GM13976 (cell line): ENCODE measurements around the gene DNAJC18.

Experiments
- DNase-seq: peaks from one replicate; pipeline ENCODE4 v3.0.0; 2012; ENCODE audit warnings: low spot score
- in situ Hi-C: fragments of 300-500 bp; cut with MboI; formaldehyde crosslinking; loops from one replicate; pipeline ENCODE4 v1.12.0; 2022; ENCODE audit warnings: low sequenced_read_pairs, mixed read lengths, inconsistent platforms; ENCODE audit not compliant: unreplicated experiment
- TF ChIP-seq, protein P1 (sequence below): IDR thresholded peaks from 2 replicates; pipeline ENCODE4 v1.5.1; 2012; ENCODE audit warnings: borderline replicate concordance, mild to moderate bottlenecking; ENCODE audit not compliant: insufficient read depth; ENCODE audit errors: extremely low read depth, missing control alignments, control extremely low read depth

DNAJC18 gene

DNA sequence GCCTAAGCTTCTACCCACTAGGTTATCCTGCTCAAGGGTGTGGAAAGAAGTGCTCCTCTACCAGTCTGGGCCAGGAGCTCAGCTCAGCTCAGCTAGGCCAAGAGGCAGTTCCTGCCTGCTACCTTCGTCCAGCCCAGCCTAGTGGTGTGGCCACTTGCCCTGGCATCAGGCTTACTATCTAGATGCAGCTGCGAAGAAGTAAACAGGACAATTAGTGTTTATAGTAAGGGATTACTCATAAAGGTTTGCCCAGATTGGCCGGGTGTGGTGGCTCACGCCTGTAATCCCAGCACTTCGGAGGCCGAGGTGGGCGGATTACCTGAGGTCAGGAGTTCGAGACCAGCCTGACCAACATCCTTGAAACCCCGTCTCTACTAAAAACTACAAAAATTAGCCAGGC is 22.7 kb downstream of the DNAJC18 start:
- TF ChIP-seq, protein P1, sequence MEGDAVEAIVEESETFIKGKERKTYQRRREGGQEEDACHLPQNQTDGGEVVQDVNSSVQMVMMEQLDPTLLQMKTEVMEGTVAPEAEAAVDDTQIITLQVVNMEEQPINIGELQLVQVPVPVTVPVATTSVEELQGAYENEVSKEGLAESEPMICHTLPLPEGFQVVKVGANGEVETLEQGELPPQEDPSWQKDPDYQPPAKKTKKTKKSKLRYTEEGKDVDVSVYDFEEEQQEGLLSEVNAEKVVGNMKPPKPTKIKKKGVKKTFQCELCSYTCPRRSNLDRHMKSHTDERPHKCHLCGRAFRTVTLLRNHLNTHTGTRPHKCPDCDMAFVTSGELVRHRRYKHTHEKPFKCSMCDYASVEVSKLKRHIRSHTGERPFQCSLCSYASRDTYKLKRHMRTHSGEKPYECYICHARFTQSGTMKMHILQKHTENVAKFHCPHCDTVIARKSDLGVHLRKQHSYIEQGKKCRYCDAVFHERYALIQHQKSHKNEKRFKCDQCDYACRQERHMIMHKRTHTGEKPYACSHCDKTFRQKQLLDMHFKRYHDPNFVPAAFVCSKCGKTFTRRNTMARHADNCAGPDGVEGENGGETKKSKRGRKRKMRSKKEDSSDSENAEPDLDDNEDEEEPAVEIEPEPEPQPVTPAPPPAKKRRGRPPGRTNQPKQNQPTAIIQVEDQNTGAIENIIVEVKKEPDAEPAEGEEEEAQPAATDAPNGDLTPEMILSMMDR = no peak
- in situ Hi-C loops = loop anchor here (25.0 kb wide), 1 partner anchor 346 kb away; no protein-coding TSS in a partner anchor
- DNase-seq = no peak

DNA sequence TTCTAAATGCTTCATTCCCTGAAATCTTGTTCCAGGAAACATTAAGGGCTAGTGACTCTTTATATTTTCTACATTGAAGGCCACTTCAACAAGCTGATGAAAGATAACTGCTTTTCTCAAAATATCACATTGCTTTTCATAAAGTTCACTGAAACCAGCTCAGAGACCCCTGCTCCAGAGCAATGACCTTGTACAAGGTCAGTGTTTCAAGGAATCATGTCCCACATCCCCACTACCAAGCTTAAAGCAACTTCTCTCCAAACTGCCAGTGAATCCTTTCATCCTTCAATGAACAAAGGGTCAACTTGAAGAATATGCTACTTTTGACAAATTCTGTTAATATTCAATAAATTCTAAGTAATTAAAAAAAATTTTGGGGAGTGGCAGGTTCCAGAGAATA is 23.5 kb downstream of the DNAJC18 start:
- in situ Hi-C loops = loop anchor here (25.0 kb wide), 1 partner anchor 346 kb away; no protein-coding TSS in a partner anchor
- TF ChIP-seq, protein P1 = no peak
- DNase-seq = no peak

DNA sequence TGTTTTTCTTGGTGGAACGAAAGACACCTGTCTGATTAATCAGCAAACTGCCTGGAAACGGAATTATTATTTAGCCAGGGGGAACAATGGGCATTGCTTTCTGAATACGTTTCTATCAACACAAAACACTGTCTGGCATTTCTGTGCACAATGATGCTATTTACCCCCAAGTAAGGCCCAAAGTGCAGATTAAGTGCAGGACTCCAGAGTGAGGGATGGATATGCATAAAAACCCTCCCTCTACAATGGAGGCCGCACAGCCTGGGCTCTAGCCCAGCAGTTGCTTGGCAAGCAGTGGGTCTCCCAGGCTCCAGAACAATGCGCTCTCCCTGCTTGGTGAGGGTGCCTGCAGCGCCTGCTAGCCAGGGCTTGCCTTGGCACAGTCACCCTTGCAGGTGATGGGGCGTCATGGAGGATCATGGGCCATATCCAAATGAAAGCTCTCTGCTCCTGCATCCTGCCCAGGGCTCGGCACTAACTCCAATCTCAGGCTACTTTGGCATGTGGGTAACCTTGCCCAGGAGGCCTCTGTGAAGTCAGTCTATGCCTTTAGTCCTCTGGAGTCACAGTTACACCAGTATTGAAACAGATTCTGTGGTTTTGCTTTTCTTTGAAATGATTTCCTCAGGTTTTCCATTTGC is 24.0 kb downstream of the DNAJC18 start:
- in situ Hi-C loops = loop anchor here (25.0 kb wide), 1 partner anchor 347 kb away; no protein-coding TSS in a partner anchor
- TF ChIP-seq, protein P1 = no peak
- no peak for DNase-seq

DNA sequence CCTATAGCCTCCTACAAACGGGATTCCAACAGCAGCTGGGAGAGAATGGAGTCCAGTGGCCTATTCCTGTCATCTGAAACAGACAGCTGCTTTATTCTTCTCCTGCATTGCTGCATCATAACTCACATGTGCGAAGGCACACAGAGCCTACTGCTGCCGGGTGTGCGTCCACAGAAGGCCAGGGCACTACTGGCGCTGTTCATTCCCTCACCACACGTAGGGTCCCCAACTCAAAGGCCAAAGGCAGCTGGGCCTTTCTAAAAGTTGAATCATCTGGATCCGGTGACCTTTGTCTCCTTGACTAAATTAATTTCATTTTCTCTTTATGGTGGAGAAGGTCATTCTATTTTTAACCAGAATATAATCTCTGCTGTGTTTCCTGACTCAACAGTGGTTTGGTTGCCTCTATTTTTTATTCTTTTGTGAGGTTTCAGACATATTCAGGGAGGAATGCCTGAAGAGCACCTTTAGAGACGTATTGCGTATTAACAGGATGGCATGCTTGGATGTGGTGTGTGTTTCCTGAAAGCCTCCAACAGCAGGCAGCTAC is 24.7 kb downstream of the DNAJC18 start:
- in situ Hi-C loops = loop anchor here (25.0 kb wide), 1 partner anchor 348 kb away; no protein-coding TSS in a partner anchor
- TF ChIP-seq, protein P1 = no peak
- no peak for DNase-seq

DNA sequence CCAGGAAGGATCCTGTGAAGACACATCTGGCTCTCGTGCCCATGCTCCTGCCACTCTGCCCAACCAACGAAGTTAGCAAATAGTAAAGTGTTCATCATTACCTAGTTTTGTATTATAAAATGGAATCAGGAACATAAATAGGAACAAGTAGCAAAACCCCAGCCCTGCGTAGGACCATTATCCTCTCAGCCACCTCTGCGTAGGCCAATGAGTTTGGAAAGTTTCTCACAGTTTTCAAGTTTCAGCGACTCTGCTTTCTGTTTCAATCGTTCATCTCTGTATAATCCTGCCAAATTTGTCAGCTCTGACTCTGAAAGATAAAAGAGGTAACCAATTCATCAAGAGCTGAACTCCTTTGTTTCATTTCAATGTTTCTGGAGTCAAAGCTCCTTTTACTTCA is 25.4 kb downstream of the DNAJC18 start:
- TF ChIP-seq, protein P1 = no peak
- in situ Hi-C loops = loop anchor here (25.0 kb wide), 1 partner anchor 348 kb away; no protein-coding TSS in a partner anchor
- DNase-seq = peak; percentile 66

DNA sequence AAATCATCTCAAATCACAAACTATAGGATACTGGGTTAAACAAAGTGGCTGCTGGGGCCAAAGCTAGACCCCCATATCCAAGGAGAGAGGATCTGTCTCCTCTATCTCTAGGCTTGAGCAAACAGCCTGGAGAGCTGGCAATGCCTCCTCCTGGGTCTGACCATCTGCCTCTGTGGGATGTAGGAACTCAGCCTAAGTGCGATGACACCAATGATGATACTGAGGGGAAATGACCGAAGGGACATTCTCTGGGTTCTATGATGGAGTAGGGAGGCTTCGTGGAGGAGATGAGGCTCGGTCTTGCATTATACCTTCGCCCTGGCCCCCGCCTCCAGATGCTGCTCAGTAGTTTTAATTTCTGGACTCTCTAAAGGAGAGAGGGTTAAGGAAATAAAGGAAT is 26.2 kb downstream of the DNAJC18 start:
- in situ Hi-C loops = loop anchor here (25.0 kb wide), 1 partner anchor 349 kb away; no protein-coding TSS in a partner anchor
- no peak for DNase-seq
- TF ChIP-seq, protein P1 = no peak
